ENCODE measurements around the gene TMEM109. TPM values are rescaled to one million over a fixed set of nuclear protein-coding genes. Genes with fewer than 3 reads are reported as not detected.
A peak's percentile ranks its signal among the peaks of the same experiment; 100 is the strongest.

TMEM109 gene
- total RNA-seq, 2 donors from 2014 or later = 81.8 to 105 TPM

DNA sequence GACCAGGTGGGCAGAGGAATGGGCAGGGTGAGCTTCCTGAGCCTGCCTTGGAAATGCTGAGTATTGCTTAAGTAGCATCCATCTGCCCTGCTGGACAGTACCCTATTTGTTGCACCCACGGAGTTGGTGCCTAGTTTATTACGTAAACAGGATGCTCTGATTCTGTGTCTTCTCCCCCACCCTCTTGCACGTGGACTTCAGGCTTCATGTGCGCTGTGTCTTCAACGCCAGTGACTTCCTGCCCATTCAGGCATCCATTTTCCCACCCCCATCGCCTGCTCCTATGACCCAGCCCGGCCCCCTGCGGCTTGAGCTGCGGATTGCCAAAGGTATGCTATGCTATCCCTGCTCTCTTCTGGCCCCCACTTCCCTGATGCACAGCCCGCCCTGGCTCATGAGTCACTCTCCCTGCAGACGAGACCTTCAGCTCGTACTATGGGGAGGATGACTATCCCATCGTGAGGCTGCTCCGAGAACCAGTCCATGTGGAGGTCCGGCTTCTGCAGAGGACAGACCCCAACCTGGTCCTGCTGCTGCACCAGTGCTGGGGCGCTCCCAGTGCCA lies 40.9 kb upstream of the TMEM109 start:
- no peaks in the 10 kb centered on the region for H3K4me1 Mint-ChIP-seq (ENCODE audit: low read depth in 2 of 2)
- peak in 1 of 2 donors; percentile 37 for ATAC-seq
- no peak for DNase-seq (ENCODE audit: low spot score)
- no peak overlapping the region for H3K27ac Mint-ChIP-seq
- no peaks in the 10 kb centered on the region for H3K9me3 Mint-ChIP-seq
- no peak overlapping the region for H3K4me3 Mint-ChIP-seq
- H3K27me3 Mint-ChIP-seq = no peaks in the 10 kb centered on the region
- no peaks in the 10 kb centered on the region for H3K36me3 Mint-ChIP-seq

DNA sequence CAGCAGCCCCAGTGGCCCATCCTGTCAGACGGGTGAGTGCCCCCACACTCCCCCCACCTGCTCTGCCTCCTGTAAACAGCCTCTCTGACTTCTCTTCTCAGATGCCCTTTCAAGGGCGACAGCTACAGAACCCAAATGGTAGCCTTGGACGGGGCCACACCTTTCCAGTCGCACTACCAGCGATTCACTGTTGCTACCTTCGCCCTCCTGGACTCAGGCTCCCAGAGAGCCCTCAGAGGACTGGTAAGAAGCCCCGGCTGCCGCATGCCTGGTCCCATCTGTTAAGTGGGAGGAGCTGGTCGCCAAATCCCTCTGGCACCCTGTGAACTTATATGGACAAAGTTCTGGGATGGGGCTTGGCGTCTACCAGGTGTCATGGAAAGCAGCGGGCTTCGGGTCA lies 40.4 kb upstream of the TMEM109 start:
- H3K4me3 Mint-ChIP-seq = no peak overlapping the region
- H3K4me1 Mint-ChIP-seq (ENCODE audit: low read depth in 2 of 2) = no peaks in the 10 kb centered on the region
- H3K27ac Mint-ChIP-seq = no peak overlapping the region
- H3K9me3 Mint-ChIP-seq = no peaks in the 10 kb centered on the region
- no peaks in the 10 kb centered on the region for H3K36me3 Mint-ChIP-seq
- DNase-seq (ENCODE audit: low spot score) (no peak), ATAC-seq (no peak)
- no peaks in the 10 kb centered on the region for H3K27me3 Mint-ChIP-seq

GRCh38 chr11:60874421-60875365 lies 39.3 kb upstream of the TMEM109 start:
- Mint-ChIP-seq H3K4me3 (no peak overlapping the region), H3K9me3 (no peaks in the 10 kb centered on the region), H3K4me1 (ENCODE audit: low read depth in 2 of 2) (no peaks in the 10 kb centered on the region), H3K27me3 (no peaks in the 10 kb centered on the region), H3K36me3 (no peaks in the 10 kb centered on the region), H3K27ac (no peak overlapping the region)
- DNase-seq (ENCODE audit: low spot score) = no peak
- no peak for ATAC-seq

DNA sequence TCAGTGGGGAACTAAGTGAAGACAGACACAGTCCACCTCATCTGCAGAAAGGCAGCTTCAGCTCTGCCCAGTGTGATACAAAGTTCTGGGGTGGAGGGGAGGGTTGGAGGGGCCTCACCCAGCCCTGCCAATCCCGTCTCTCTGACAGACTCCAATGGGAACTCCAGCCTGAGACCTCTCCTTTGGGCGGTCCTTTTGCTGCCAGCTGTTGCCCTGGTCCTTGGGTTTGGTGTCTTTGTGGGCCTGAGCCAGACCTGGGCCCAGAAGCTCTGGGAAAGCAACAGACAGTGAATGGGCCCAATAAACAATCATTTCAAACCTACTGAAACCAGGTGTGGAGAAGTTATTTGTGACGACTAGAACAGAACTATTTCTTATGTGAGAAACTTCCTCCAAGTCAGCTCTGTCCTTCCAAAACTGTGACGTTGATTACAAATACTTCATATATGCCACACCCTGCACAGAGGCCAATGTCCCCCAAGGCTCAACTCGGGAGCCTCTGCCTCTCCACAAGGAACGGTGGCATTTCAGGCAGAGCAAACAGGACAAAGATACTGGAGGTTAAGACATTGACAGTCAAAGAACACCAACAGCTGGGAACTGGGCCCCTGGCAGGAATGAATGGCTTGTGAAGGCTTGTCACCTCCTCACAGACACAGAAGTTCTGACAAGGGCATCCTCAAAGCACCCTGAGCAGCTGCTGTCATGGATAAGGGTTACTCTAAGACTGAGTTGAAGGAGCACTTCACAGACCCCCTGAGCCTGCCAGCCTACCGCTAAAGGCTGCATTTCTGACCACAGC lies 38.4 kb upstream of the TMEM109 start:
- ATAC-seq = peak in 1 of 2 donors; percentile 4
- Mint-ChIP-seq H3K4me3 (no peak overlapping the region), H3K4me1 (ENCODE audit: low read depth in 2 of 2) (no peaks in the 10 kb centered on the region), H3K27ac (no peak overlapping the region), H3K9me3 (no peaks in the 10 kb centered on the region), H3K36me3 (no peaks in the 10 kb centered on the region), H3K27me3 (no peaks in the 10 kb centered on the region)
- DNase-seq (ENCODE audit: low spot score) = no peak

DNA sequence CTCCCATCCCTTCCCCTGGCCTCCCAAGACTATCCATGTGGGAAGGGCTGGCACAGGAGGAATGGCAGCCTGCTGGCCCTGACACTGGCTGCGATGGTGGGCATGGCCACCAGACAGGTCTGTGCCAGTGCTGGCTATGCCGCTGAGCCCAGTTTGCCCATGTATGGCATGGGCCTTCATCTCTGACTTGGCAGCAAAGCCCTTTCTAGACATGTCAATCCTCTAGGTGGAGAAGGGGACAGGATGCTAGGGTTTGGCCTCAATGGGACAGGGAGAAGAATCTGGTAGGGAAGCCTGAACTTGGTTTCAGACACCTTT lies 37.8 kb upstream of the TMEM109 start:
- no peak overlapping the region for H3K27ac Mint-ChIP-seq

GRCh38 chr11:60878245-60879101 lies 35.5 kb upstream of the TMEM109 start:
- Mint-ChIP-seq H3K9me3 (no peaks in the 10 kb centered on the region), H3K27ac (no peak overlapping the region), H3K36me3 (peaks cover 13% of the 10 kb centered on the region), H3K27me3 (no peaks in the 10 kb centered on the region), H3K4me3 (no peak overlapping the region), H3K4me1 (ENCODE audit: low read depth in 2 of 2) (peaks cover 0 to 2% of the 10 kb centered on the region in 2 donors)
- ATAC-seq = no peak
- no peak for DNase-seq (ENCODE audit: low spot score)

More for the DNA sequence above, 37.8 kb upstream of the TMEM109 start:
- Mint-ChIP-seq H3K27me3 (no peaks in the 10 kb centered on the region), H3K4me1 (ENCODE audit: low read depth in 2 of 2) (no peaks in the 10 kb centered on the region), H3K4me3 (no peak overlapping the region), H3K36me3 (no peaks in the 10 kb centered on the region), H3K9me3 (no peaks in the 10 kb centered on the region)
- ATAC-seq = no peak
- DNase-seq (ENCODE audit: low spot score) = no peak

DNA sequence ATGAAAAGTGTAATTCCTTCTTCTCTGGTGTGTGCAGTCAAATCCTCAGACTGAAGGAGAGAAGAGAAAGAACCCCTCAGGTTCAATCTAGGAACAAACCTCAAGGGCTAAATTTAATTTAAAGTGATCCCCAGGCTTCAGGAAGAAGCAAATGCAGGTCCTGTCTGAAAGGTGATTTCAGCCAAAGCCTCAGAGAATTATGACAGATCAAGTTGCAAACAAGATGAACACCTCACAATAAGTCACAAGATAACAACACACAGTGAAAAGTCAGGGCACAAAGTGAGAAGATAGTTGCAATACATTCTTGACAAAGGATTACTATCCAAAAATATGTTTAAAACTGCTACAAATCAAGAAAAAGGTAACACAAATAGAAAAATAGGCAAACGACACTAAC lies 34.9 kb upstream of the TMEM109 start:
- Mint-ChIP-seq H3K4me3 (no peak overlapping the region), H3K27ac (no peak overlapping the region), H3K4me1 (ENCODE audit: low read depth in 2 of 2) (peaks cover 0 to 4% of the 10 kb centered on the region in 2 donors), H3K27me3 (no peaks in the 10 kb centered on the region), H3K9me3 (no peaks in the 10 kb centered on the region), H3K36me3 (peaks cover 17% of the 10 kb centered on the region)
- ATAC-seq = no peak
- no peak for DNase-seq (ENCODE audit: low spot score)

- H3K27ac Mint-ChIP-seq = no peak overlapping the region
- no peak overlapping the region for H3K4me3 Mint-ChIP-seq
- H3K9me3 Mint-ChIP-seq = no peaks in the 10 kb centered on the region
- ATAC-seq (no peak), DNase-seq (ENCODE audit: low spot score) (no peak)
- H3K36me3 Mint-ChIP-seq = peaks cover 17% of the 10 kb centered on the region
- no peaks in the 10 kb centered on the region for H3K27me3 Mint-ChIP-seq
- H3K4me1 Mint-ChIP-seq (ENCODE audit: low read depth in 2 of 2) = peaks cover 0 to 4% of the 10 kb centered on the region in 2 donors
Measured at GRCh38 chr11:60879971-60880588, 33.9 kb upstream of the TMEM109 start.

GRCh38 chr11:60880643-60881282 lies 33.2 kb upstream of the TMEM109 start:
- ATAC-seq (no peak), DNase-seq (ENCODE audit: low spot score) (no peak)
- Mint-ChIP-seq H3K27ac (no peak overlapping the region), H3K4me1 (ENCODE audit: low read depth in 2 of 2) (peaks cover 0 to 4% of the 10 kb centered on the region in 2 donors), H3K9me3 (no peaks in the 10 kb centered on the region), H3K36me3 (peaks cover 17% of the 10 kb centered on the region), H3K27me3 (no peaks in the 10 kb centered on the region), H3K4me3 (no peak overlapping the region)

DNA sequence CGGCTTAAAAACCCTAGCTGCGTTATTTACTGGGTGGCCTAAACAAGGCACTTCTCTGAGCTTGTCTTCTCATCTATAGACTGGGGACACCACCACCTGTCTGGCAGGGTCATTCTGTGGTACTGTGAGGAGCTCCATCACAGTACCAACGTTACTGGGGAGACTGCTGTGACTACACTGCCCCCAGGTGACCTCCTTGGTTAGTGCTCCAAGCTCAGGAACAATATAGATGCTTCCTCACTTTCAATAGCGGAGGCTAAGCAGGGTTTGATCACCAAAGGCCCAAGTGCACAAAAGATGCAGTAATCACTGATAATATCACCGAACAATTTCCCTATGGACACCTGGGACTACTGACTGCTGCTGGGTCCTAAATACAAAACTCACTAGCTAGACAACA lies 26.4 kb upstream of the TMEM109 start:
- no peak for DNase-seq (ENCODE audit: low spot score)
- peaks cover 22% of the 10 kb centered on the region for H3K36me3 Mint-ChIP-seq

DNA sequence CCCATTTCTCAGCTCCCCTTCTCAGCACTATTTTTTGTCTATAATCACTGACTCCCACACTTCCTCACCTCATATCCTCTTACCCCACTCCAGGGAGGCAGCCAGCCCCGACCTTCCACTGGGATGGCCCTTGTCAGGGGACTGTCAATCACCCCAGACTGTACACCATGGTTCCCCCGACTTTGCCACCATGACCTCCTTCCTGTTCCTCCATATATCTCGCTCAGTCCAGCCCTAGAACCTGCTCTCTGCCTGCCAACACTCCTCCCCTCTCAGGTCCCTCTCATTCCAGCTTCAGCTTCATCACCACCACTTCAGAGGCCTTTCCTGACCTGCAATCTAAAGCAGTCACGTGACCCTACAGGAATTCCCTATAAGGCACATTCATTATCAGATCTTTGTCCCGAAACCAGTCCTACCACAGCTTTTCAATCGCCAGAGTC lies 24.1 kb upstream of the TMEM109 start:
- H3K9me3 Mint-ChIP-seq = no peaks in the 10 kb centered on the region
- DNase-seq (ENCODE audit: low spot score) (no peak), ATAC-seq (no peak)
- H3K36me3 Mint-ChIP-seq = peaks cover 17% of the 10 kb centered on the region
- H3K4me3 Mint-ChIP-seq = no peak overlapping the region
- H3K4me1 Mint-ChIP-seq (ENCODE audit: low read depth in 2 of 2) = peaks cover 6 to 10% of the 10 kb centered on the region in 2 donors
- H3K27ac Mint-ChIP-seq = no peak overlapping the region
- no peaks in the 10 kb centered on the region for H3K27me3 Mint-ChIP-seq

More for the DNA sequence above, 26.4 kb upstream of the TMEM109 start:
- H3K4me3 Mint-ChIP-seq = no peak overlapping the region
- no peaks in the 10 kb centered on the region for H3K9me3 Mint-ChIP-seq
- peaks cover 9 to 10% of the 10 kb centered on the region in 2 donors for H3K4me1 Mint-ChIP-seq (ENCODE audit: low read depth in 2 of 2)
- ATAC-seq = peak; percentile 57 to 64
- no peak overlapping the region for H3K27ac Mint-ChIP-seq
- no peaks in the 10 kb centered on the region for H3K27me3 Mint-ChIP-seq

- Mint-ChIP-seq H3K36me3 (peaks cover 23% of the 10 kb centered on the region), H3K27me3 (no peaks in the 10 kb centered on the region), H3K9me3 (no peaks in the 10 kb centered on the region), H3K4me3 (no peak overlapping the region), H3K27ac (no peak overlapping the region), H3K4me1 (ENCODE audit: low read depth in 2 of 2) (peaks cover 6 to 10% of the 10 kb centered on the region in 2 donors)
- ATAC-seq (no peak), DNase-seq (ENCODE audit: low spot score) (no peak)
Measured at GRCh38 chr11:60890696-60891095, 23.3 kb upstream of the TMEM109 start.
